GM18907 (cell line): Measurements from ENCODE around the gene SETD1A.
A peak's percentile ranks its signal among the peaks of the same experiment; 100 is the strongest.

Source experiments
- ATAC-seq: cut with Tn5 transposase; IDR thresholded peaks from one replicate; pipeline ENCODE4 v1.9.1; 2021; ENCODE audit warnings: mild to moderate bottlenecking, moderate library complexity; ENCODE audit not compliant: unreplicated experiment

The SETD1A gene

GRCh38 chr16:30996985-30997724, 39.6 kb downstream of the SETD1A start:
- peak; percentile 78 for ATAC-seq

GRCh38 chr16:30997725-30998711, 40.5 kb downstream of the SETD1A start:
- no peak for ATAC-seq

- ATAC-seq, result no peak
These were observed 41.6 kb downstream of the SETD1A start for GRCh38 chr16:30998852-30999761.

- no peak for ATAC-seq
These were observed 43.3 kb downstream of the SETD1A start for GRCh38 chr16:31000671-31001382.

GRCh38 chr16:31001507-31002249, 44.1 kb downstream of the SETD1A start:
- ATAC-seq, result no peak

- ATAC-seq, result no peak
These were observed 44.7 kb downstream of the SETD1A start for GRCh38 chr16:31002250-31002700.

- ATAC-seq, result no peak
These were observed 45.3 kb downstream of the SETD1A start for GRCh38 chr16:31002862-31003341.

- no peak for ATAC-seq
These were observed 46.2 kb downstream of the SETD1A start for GRCh38 chr16:31003744-31004143.

- no peak for ATAC-seq
These were observed 47.1 kb downstream of the SETD1A start for GRCh38 chr16:31004658-31005057.

GRCh38 chr16:31005350-31006085, 48.0 kb downstream of the SETD1A start:
- ATAC-seq, result no peak

GRCh38 chr16:31006086-31006385, 48.5 kb downstream of the SETD1A start:
- ATAC-seq, result no peak

GRCh38 chr16:31006589-31006988, 49.0 kb downstream of the SETD1A start:
- no peak for ATAC-seq

- no peak for ATAC-seq
These were observed 50.1 kb downstream of the SETD1A start for GRCh38 chr16:31007684-31008083.

- no peak for ATAC-seq
These were observed 50.6 kb downstream of the SETD1A start for GRCh38 chr16:31008149-31008548.

GRCh38 chr16:31008551-31008950, 51.0 kb downstream of the SETD1A start:
- no peak for ATAC-seq

GRCh38 chr16:31009120-31009519, 51.6 kb downstream of the SETD1A start:
- no peak for ATAC-seq

GRCh38 chr16:31009894-31010584, 52.5 kb downstream of the SETD1A start:
- no peak for ATAC-seq
